ENCODE results near the gene ZNF638.

ZNF638 gene

GRCh38 chr2:71331581-71332434, at the start of gene ZNF638:
Gene ZNF638, plus strand, starts transcription at chr2:71331782. Its CDS starts 17,173 bp downstream, at chr2:71348955.
- H3K9me3 ChIP-seq (ENCODE audit: insufficient read depth, low read length) = no peaks in the 10 kb centered on the region
- H3K4me3 ChIP-seq (ENCODE audit: insufficient read length, low read depth) = peak within 1 kb of the TSS; percentile 89
- DNase-seq (ENCODE audit: low read depth, low spot score) = peak; percentile 90
- no peak for TF ChIP-seq SUZ12 (IDR thresholded peaks at IDR 0.05; ENCODE audit: extremely low read depth, insufficient read depth, insufficient read length)
- no peak for TF ChIP-seq YY1 (IDR thresholded peaks at IDR 0.05; ENCODE audit: insufficient read depth, insufficient read length)
- no peak for TF ChIP-seq ZNF274 (IDR thresholded peaks at IDR 0.05; ENCODE audit: low read depth, low read length)
- H3K4me1 ChIP-seq (ENCODE audit: insufficient read depth, insufficient read length) = no peaks in the 10 kb centered on the region
- H3K27me3 ChIP-seq (ENCODE audit: insufficient read depth, insufficient read length) = no peaks in the 10 kb centered on the region
- peaks cover 22% of the 10 kb centered on the region for H3K36me3 ChIP-seq (ENCODE audit: insufficient read depth, insufficient read length, low read length)
- H3K9ac ChIP-seq (ENCODE audit: insufficient read length, low read depth) = peak within 1 kb of the TSS; percentile 96

- Histone ChIP-seq H3K27me3 (ENCODE audit: insufficient read depth, insufficient read length) (no peaks in the 10 kb centered on the region), H3K9me3 (ENCODE audit: insufficient read depth, low read length) (no peaks in the 10 kb centered on the region), H3K4me1 (ENCODE audit: insufficient read depth, insufficient read length) (no peaks in the 10 kb centered on the region), H3K9ac (ENCODE audit: insufficient read length, low read depth) (no peak overlapping the region), H3K36me3 (ENCODE audit: insufficient read depth, insufficient read length, low read length) (no peaks in the 10 kb centered on the region), H3K4me3 (ENCODE audit: insufficient read length, low read depth) (no peak overlapping the region)
- DNase-seq (ENCODE audit: low read depth, low spot score) = no peak
- TF ChIP-seq YY1 (IDR thresholded peaks at IDR 0.05; ENCODE audit: insufficient read depth, insufficient read length) = no peak
- TF ChIP-seq SUZ12 (IDR thresholded peaks at IDR 0.05; ENCODE audit: extremely low read depth, insufficient read depth, insufficient read length) = no peak
- TF ChIP-seq ZNF274 (IDR thresholded peaks at IDR 0.05; ENCODE audit: low read depth, low read length) = no peak
These were observed 49.6 kb upstream of the ZNF638 start for GRCh38 chr2:71281950-71282349.

DNA sequence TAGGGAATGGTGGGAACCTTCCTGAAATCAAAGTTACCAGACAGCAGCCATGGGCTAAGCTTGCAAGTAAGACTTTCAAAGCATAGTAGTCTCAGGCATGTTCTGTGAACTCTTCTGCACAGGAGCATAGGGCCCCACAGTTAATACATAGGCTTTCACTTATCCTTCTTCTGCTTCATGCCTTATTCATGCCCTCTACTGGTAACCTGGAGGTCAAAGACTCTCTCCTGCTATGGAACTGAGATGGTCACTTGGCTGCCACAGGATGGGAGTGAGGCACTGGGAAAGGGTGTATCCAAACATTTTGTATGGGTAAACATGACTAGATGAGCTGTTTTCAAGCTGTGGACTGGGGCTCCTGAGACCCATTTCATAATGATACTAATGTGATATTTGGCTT, 49.1 kb upstream of the ZNF638 start:
- Histone ChIP-seq H3K4me3 (ENCODE audit: insufficient read length, low read depth) (no peak overlapping the region), H3K27me3 (ENCODE audit: insufficient read depth, insufficient read length) (no peaks in the 10 kb centered on the region), H3K9ac (ENCODE audit: insufficient read length, low read depth) (no peak overlapping the region), H3K36me3 (ENCODE audit: insufficient read depth, insufficient read length, low read length) (no peaks in the 10 kb centered on the region), H3K4me1 (ENCODE audit: insufficient read depth, insufficient read length) (no peaks in the 10 kb centered on the region), H3K9me3 (ENCODE audit: insufficient read depth, low read length) (no peaks in the 10 kb centered on the region)
- DNase-seq (ENCODE audit: low read depth, low spot score) = no peak
- TF ChIP-seq SUZ12 (IDR thresholded peaks at IDR 0.05; ENCODE audit: extremely low read depth, insufficient read depth, insufficient read length) (no peak), ZNF274 (IDR thresholded peaks at IDR 0.05; ENCODE audit: low read depth, low read length) (no peak), YY1 (IDR thresholded peaks at IDR 0.05; ENCODE audit: insufficient read depth, insufficient read length) (no peak)

GRCh38 chr2:71283131-71283530, 48.5 kb upstream of the ZNF638 start:
- no peaks in the 10 kb centered on the region for H3K9me3 ChIP-seq (ENCODE audit: insufficient read depth, low read length)
- H3K27me3 ChIP-seq (ENCODE audit: insufficient read depth, insufficient read length) = no peaks in the 10 kb centered on the region
- no peak overlapping the region for H3K9ac ChIP-seq (ENCODE audit: insufficient read length, low read depth)

DNA sequence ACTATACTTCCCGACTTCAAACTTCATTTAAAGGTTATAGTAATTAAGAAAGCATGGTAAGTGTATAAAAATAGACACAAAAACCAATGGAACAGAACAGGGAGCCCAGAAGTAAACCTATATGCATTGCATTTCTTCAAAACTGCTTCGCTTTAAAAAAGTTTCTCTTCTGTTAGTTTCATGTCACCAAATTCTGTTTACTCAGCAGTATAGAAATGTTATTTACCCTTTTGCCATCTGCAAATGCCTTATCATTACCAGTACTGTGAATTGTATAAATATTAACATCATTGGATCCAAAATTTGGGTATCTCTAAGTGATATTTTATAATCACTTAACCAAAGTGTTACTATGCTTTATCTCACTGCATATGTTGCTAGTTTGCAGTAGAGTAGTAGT, 45.9 kb upstream of the ZNF638 start:
- no peak overlapping the region for H3K9ac ChIP-seq (ENCODE audit: insufficient read length, low read depth)
- no peak for TF ChIP-seq YY1 (IDR thresholded peaks at IDR 0.05; ENCODE audit: insufficient read depth, insufficient read length)
- no peak for TF ChIP-seq SUZ12 (IDR thresholded peaks at IDR 0.05; ENCODE audit: extremely low read depth, insufficient read depth, insufficient read length)
- no peak for TF ChIP-seq ZNF274 (IDR thresholded peaks at IDR 0.05; ENCODE audit: low read depth, low read length)
- no peaks in the 10 kb centered on the region for H3K27me3 ChIP-seq (ENCODE audit: insufficient read depth, insufficient read length)
- no peak overlapping the region for H3K4me3 ChIP-seq (ENCODE audit: insufficient read length, low read depth)
- no peaks in the 10 kb centered on the region for H3K36me3 ChIP-seq (ENCODE audit: insufficient read depth, insufficient read length, low read length)
- H3K9me3 ChIP-seq (ENCODE audit: insufficient read depth, low read length) = no peaks in the 10 kb centered on the region
- no peaks in the 10 kb centered on the region for H3K4me1 ChIP-seq (ENCODE audit: insufficient read depth, insufficient read length)
- DNase-seq (ENCODE audit: low read depth, low spot score) = no peak

More at GRCh38 chr2:71283131-71283530, 48.5 kb upstream of the ZNF638 start:
- H3K4me3 ChIP-seq (ENCODE audit: insufficient read length, low read depth) = no peak overlapping the region
- no peaks in the 10 kb centered on the region for H3K36me3 ChIP-seq (ENCODE audit: insufficient read depth, insufficient read length, low read length)
- DNase-seq (ENCODE audit: low read depth, low spot score) = no peak
- TF ChIP-seq ZNF274 (IDR thresholded peaks at IDR 0.05; ENCODE audit: low read depth, low read length) (no peak), YY1 (IDR thresholded peaks at IDR 0.05; ENCODE audit: insufficient read depth, insufficient read length) (no peak), SUZ12 (IDR thresholded peaks at IDR 0.05; ENCODE audit: extremely low read depth, insufficient read depth, insufficient read length) (no peak)
- H3K4me1 ChIP-seq (ENCODE audit: insufficient read depth, insufficient read length) = no peaks in the 10 kb centered on the region

DNA sequence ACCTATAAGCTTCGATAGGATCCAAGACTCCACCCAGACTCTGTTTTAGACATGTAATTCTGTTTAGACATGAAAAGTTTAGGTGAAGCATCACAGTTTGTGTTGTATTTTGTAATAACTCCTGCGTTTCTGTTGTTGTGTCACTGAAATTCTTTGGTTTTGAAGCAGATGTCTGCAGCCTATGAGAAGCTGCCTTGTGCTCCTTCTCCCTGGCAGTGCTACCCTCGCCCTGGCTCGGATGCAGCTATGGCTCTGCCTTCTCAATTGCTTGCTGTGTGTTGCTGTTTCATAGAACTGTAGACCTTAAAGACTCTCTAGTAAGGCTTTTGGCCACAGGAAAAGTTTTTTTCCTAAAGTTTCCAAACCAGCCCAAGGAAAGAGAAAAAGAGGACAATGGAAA, 40.2 kb upstream of the ZNF638 start:
- Histone ChIP-seq H3K27me3 (ENCODE audit: insufficient read depth, insufficient read length) (no peaks in the 10 kb centered on the region), H3K9ac (ENCODE audit: insufficient read length, low read depth) (no peak overlapping the region), H3K4me3 (ENCODE audit: insufficient read length, low read depth) (no peak overlapping the region), H3K9me3 (ENCODE audit: insufficient read depth, low read length) (no peaks in the 10 kb centered on the region), H3K36me3 (ENCODE audit: insufficient read depth, insufficient read length, low read length) (no peaks in the 10 kb centered on the region), H3K4me1 (ENCODE audit: insufficient read depth, insufficient read length) (no peaks in the 10 kb centered on the region)
- DNase-seq (ENCODE audit: low read depth, low spot score) = no peak
- TF ChIP-seq ZNF274 (IDR thresholded peaks at IDR 0.05; ENCODE audit: low read depth, low read length) (no peak), YY1 (IDR thresholded peaks at IDR 0.05; ENCODE audit: insufficient read depth, insufficient read length) (no peak), SUZ12 (IDR thresholded peaks at IDR 0.05; ENCODE audit: extremely low read depth, insufficient read depth, insufficient read length) (no peak)

- no peak for DNase-seq (ENCODE audit: low read depth, low spot score)
- no peak overlapping the region for H3K4me3 ChIP-seq (ENCODE audit: insufficient read length, low read depth)
- no peak for TF ChIP-seq ZNF274 (IDR thresholded peaks at IDR 0.05; ENCODE audit: low read depth, low read length)
- no peak for TF ChIP-seq YY1 (IDR thresholded peaks at IDR 0.05; ENCODE audit: insufficient read depth, insufficient read length)
- TF ChIP-seq SUZ12 (IDR thresholded peaks at IDR 0.05; ENCODE audit: extremely low read depth, insufficient read depth, insufficient read length) = no peak
- H3K9me3 ChIP-seq (ENCODE audit: insufficient read depth, low read length) = no peaks in the 10 kb centered on the region
- no peaks in the 10 kb centered on the region for H3K4me1 ChIP-seq (ENCODE audit: insufficient read depth, insufficient read length)
- no peak overlapping the region for H3K9ac ChIP-seq (ENCODE audit: insufficient read length, low read depth)
- H3K36me3 ChIP-seq (ENCODE audit: insufficient read depth, insufficient read length, low read length) = no peaks in the 10 kb centered on the region
- H3K27me3 ChIP-seq (ENCODE audit: insufficient read depth, insufficient read length) = no peaks in the 10 kb centered on the region
These were observed 39.4 kb upstream of the ZNF638 start for GRCh38 chr2:71292159-71292558.

Measured in NT2/D1 (cell line).